Ureter (tissue), 1 donor: ENCODE results near the gene DPM2. TPM values are rescaled to one million over a fixed set of nuclear protein-coding genes. Genes with fewer than 3 reads are reported as not detected.

ENCODE experiments used
- DNase-seq: peaks from one replicate; pipeline ENCODE4 v3.0.0-alpha.2; 2020; ENCODE audit warnings: low spot score
- total RNA-seq: library from RNA; stranded (reverse); gene quantifications from one replicate; pipeline ENCODE4 v1.2.4, GENCODE V29; 2023
- donor health status: DM: yes; HTN: yes; CAD: no.

Gene DPM2
- total RNA-seq, 1 donor from 2014 or later: 41.1 TPM

DNA sequence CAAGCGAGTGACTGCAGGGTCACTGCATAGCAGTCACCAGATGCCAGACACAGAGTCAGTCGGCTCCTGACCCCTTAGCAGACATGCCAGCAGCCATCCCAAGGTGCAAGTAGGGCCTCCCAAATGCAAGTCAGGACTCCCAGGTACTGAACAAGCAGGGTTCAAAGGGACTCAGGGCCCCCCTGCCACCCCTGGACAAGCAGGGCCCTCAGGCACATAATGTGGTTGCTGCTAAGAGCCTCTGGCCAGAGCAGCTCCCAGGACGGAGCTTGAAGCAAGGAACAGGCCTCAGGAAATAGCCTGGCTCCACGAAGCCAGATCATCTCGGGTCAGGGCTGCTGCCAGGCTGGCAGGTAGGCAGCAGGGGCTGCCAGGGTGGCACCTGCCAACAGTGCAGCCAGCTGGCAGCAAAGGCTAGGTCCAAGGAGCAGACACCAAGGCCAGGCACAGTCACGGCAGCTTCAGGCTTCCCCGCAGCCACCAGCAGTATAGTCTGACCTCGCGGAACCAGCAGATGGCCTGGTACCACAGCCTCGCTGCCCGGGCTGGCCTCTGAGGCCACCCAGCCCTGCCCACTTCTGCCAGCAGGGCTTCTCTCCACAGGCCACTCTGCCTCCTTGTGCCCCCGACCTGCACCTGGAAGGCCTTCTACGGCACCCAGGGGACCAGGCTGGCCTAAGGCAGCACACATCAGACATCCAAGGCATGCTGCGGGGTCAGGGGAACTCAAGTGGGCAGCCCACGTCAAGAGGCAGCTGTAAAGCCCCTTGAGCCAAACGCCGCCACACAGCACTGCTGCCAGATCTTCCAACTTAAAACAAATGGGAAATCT lies 35.7 kb upstream of the DPM2 start:
- DNase-seq: no peak

DNA sequence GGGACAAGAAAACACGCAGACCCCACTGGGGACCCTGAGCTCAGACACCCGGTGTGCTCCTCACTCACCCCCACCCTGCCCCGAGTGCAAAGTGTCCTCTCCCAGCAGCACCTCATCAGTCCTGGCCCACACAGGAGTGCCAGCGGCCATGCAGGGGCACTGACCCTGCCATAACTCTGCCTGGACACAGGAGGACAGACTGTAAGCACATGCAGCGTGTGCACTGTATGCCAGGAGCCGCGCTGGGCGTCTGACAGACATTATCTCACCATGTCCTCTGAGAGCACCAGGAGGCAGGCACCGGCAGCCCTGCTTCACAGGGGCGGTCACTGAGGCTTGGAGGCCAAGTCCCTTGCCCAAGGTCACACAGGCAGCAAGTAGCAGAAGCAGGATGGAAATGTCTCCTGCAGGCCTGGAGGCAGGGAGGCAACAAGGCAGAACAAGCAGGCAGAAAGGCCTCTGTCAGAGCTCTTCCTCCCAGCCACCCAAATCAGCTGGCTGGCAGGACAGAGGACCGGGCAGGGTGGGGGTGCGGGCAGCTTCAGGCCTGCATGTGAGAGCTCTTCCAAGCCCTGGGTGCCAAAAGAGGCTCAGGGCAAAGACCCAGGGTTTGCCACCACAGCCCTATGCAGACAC lies 34.7 kb upstream of the DPM2 start:
- no peak for DNase-seq

DNA sequence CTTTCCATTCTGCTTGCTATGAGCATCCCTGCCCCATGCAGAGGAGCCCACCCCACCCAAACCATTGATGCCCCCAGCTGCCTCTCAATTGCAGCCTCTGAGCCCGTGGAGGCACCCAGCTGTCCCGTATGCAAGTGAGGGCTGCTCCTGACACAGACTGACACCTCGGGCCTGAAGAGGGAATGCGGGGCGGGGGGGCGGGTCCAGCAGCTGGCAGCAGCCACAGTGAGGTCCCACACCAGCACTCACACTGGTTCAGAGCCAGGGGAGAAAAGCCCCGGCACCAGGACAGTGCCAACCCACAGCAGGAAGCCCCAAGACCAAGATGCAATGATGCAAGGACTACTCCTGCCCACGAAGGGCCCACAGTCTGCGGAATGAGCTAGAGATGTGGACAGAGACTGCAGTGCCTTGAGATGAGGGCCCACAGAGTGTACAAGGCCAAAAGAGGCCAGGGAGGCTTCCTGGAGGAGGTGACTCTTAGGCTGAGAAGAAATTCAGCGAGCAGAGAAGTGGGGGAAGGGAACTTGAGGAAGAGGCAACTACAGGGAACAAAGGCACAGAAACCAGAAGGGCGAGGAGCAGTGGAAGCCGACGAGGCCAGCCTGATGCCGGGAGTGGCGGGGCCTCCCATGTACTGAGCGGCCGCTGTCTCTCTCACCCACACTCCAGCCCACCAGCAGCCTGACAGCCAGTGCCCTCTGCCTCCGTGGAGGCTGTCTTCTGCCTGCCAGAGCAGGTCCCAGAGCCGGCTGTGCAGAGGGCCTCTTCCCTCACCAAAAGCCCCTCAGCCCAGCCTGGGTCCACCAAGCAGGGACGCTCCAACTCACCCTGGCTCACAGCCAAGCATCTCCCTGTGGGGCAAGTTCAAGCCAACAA lies 33.9 kb upstream of the DPM2 start:
- DNase-seq: no peak

DNA sequence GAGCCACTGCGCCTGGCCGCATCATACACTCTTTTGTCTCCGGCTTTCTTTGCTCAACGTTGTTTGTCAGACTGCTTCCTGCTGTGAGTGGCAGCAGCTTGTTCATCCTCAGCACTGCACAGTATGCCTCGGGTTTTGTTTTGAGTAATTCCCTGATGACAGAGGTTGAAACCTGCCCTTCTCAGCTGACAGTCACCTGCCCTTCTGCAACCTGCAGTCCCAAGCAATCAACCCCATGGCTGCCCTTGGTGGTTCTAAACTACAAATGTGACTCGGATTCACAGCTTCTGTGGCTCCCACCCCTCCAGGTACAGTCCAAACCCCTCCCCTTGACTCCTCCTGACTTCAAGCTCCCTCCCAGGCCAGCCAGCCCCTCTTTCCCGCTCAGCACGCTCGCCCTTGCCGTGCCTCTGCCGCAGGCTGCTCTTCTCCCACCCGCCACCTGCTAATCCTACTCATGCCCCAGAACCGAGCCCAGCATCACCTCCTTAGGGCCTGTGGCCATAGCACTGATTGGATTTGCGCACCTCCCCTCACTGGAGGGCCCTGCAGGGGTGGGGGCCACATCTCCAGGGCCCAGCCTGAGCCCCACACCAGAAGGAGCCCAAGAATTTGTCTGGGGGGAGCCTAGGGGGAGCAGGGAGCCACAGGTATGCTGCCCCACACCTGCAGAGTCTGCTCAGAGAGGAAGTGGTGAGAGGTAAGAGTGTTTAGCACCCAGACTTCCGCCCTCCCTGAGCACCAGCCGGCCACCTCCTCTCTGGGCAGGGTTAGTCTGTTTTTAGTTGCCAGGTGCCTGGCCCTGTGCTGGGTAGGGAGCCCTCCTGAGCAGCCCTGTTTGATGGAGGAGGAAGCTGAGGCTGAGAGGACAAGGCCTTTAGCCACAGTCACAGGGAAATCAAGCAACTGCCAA lies 33.0 kb upstream of the DPM2 start:
- DNase-seq: no peak

GRCh38 chr9:127968700-127969383 lies 31.2 kb upstream of the DPM2 start:
- no peak for DNase-seq

GRCh38 chr9:127968042-127968441 lies 30.4 kb upstream of the DPM2 start:
- DNase-seq: peak; percentile 79

DNA sequence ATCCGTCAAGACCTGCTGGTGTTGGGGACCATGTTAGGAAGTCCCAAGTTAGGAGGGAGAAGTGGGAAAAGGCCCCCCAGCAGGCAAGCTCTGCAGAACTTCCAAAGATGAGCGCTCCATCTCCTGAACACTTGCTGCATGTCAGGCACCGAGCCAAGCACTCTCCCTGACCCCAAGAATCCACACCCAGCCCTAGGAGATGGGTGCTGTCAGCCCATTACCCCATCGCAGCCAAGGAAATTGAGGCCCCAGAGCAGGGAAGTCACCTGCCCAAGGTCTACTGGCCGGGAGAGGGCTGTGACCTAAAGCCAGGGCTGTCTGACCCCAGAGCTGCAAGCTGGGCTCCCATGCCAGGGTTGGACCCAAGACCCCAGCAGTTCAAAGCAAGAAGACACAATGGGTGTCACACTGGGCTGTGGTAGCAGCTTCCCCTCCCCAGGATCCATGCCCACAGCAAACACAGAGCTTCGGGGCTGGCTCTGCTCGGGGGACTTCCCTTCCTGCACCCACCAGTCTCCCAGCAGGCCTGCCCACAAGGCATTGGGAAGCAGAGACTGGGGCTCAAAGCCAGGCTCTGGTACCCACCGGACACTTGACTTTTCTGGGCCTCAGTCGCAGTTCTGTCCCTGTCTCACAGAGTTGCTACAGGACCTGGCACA lies 29.6 kb upstream of the DPM2 start:
- DNase-seq: no peak

GRCh38 chr9:127966416-127967150 lies 28.9 kb upstream of the DPM2 start:
- no peak for DNase-seq

DNA sequence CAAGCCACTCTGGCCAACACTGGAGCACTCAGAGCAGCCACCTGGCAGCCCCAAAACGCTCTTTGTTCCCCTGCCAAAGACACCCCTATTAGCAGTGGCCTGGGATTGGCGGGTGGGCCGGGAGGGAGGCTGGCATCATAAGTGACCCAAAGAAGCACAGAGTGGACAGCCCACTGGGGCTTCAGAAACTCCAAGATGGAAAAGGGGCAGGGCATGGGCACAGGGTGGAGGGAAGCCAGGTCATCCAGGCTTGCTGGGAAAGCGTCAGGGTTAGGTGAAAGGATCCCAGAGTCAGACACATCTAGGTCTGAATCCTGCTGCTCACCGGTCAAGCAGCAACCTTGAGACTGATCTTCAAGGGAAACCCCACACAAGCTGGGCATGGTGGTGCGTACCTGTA lies 28.3 kb upstream of the DPM2 start:
- no peak for DNase-seq

DNA sequence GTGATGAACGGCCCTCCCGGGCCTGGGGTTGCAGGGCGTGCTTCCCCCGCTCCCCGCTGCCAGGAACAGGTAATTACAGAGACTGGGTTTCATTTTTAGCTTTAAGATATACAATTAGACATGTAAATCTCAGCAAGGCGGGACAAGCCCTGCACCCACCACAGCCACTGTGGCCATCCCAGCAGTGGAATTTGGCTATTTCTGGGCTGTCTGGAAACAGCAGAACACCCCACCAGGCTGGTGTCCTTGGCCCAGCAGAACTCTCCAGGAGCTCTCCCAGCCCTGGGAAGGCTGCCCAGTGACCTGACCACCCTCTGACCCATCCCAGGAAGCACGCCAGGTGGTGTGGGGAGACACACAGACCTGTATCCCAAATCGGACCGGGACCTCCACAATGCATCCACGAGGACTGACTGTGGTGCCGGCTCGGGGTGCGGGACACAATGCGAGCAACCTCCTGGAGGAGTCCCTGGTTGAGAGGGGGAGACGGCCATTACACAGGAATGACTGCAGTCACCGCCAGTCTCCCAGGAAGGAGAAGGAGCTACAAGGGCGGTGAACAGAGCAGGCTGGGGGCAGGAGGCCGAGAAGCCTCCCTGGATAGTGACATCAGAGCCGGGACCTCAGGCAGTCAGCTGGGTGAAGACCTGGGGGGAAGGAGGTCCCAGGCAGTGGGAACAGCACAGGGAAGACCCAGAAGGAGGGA lies 25.9 kb upstream of the DPM2 start:
- no peak for DNase-seq

DNA sequence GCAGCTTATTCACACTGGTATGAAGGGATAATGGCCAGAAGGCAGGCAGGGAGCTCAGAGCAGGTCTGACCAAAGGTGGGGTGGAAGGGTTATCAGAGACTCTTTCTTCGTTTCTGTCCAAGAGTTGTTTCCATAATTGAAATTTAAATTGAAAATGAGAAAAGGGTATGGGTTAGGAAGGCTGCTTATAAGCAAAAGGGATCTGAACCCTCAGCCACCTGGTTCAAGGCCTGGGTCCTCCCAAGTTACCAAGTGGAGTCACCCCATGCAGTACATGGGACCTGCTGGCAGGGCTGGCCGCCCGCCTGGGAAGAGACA lies 25.3 kb upstream of the DPM2 start:
- no peak for DNase-seq

DNA sequence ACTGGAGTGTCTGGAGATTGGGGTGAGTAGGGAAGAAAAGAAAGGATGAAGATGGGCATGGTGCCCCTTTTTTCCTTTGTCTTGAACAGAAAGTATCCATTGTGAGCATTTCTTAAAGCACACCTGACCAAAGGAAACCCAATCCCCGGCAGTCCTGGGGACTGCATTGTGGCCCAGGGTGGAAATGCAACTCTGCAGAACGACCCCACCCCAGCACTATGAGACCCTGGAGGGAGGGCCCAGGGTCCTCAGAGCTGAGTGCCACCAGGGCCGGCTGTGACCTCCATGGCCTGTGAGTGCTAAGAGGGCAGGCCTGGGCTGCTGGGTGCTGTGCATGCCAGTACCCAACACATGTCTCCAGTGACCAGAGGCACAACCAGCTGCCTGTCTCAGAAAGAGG lies 24.6 kb upstream of the DPM2 start:
- DNase-seq: no peak

GRCh38 chr9:127961613-127962155 lies 24.0 kb upstream of the DPM2 start:
- no peak for DNase-seq

DNA sequence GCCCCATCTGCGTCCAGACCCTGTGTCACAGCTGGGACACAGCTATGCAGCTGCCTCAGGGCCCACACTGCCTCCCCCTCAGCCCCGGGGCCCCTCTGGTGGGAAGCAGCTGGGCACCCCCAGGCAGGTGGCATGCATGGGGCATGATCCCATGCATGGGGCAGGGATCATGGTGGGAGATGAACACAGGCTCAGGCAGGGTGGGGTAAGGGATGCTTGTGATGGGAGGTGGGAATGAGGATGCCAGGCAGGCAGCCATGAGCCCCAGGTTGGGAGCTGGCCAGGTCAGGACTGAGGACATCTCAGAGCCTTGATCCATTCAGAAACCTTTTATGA lies 23.5 kb upstream of the DPM2 start:
- no peak for DNase-seq

DNA sequence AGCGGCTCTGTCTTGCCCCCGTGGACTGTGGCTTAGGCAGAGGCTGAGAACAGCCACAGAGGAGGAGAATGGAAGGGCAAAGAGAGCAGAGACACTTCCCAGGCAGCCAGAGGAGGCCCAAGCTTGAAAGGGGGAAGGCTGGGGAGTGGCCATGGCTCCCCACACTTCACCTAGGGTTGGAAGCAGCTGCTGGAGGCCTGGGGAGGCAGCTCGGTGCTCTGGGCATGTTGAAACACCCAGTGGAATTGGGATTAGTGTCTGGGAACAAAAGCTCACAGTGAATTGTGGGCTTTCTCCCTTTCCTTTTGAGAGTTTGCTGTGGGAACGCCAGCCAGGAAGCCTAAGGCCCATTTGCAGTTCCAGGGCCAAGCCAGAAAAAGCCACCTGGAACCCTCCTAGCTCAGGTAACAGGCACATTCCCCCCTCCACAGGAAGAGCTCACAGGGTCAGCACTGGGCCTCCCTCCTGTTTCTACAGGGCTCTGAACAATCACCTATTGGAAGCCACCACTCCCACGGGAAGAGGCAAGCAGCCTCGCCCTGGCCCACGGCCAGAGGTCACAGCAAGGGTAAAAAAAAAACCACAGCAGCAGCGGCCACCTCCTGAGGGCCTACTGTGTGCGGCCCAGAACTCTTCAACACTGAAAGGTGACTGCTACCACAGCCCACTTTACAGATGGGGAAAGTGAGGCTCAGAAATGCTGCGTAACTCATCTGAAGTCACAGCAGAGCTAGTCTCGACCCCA lies 22.9 kb upstream of the DPM2 start:
- no peak for DNase-seq

DNA sequence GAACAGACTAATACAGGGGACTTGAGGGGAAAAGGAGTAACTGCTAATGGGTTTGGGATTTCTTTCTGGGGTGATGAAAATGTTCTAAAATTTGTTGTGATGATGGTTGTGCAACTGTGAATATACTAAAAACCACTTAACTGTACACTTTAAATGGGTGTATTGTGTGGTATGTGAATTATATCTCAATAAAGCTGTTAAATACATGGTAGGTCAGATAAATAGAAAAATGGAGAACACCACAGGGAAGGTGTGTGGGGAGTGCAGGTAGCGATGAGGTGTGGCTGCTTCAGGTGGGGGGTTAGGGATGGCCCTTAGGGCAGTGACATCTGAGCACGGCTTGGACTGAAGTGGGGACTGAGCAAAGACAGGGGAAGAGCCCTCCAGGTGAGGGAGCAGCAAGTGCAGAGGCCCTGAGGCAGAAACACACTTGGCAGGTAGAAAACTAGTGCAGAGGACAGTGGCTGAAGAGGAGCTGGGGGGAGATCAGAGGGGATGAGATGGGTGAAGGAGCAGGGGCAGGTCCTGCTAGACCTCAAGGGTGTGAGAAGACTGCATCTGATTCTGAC lies 22.3 kb upstream of the DPM2 start:
- DNase-seq: no peak

GRCh38 chr9:127959398-127959797 lies 21.7 kb upstream of the DPM2 start:
- DNase-seq: no peak

DNA sequence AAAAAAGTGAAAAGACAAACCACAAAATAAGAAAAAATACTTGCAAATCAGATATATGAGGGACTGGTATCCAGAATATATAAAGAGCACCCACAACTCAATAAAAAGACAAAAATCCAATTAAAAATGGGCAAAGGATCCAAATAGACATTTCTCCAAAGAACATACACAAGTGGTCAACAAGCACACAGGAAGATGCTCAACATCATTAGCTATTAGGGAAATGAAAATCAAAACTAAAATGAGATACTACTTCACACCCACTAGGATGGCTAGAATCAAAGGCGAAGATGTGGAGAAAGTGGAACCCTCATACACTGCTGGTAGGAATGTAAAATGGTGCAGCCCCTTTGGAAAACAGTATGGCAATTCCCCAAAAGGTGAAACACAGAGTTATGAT lies 21.1 kb upstream of the DPM2 start:
- DNase-seq: no peak
